CD4-positive, alpha-beta T cell (primary cell): ENCODE data around the gene MRPL44. TPM values are rescaled to one million over a fixed set of nuclear protein-coding genes. Genes with fewer than 3 reads are reported as not detected.

Experiments used
- ATAC-seq: fragments of 200-7000 bp; cut with Tn5 transposase; one replicate; pipeline ENCODE4 v1.10.0; 2022; ENCODE audit warnings: mild to moderate bottlenecking; ENCODE audit not compliant: poor library complexity
- CTCF ChIA-PET: fragments of 350-600 bp; sonication (Branson Sonifier 250); formaldehyde crosslinking; loops from one replicate; lab custom pipeline; 2021; ENCODE audit warnings: antibody characterized with exemption, inconsistent platforms; lab: Charles Lee
- POLR2A ChIA-PET: fragments of 350-600 bp; sonication (Branson Sonifier 250); formaldehyde crosslinking; loops from one replicate; lab custom pipeline; 2021; ENCODE audit warnings: antibody characterized with exemption, inconsistent platforms; lab: Charles Lee
- DNase-seq, 14 experiments: peaks; one replicate each; pipeline ENCODE4 v3.0.0-alpha.2; 2013 to 2020; ENCODE audit warnings: mixed read lengths in 2 of 14
- H3K27ac ChIP-seq, 2 donors: one replicate each; pipeline versions ENCODE4 v1.5.1 to v1.7.0; 2013; ENCODE audit warnings: low read length in 2 of 2, low read depth in 1 of 2, mild to moderate bottlenecking in 1 of 2
- H3K27me3 ChIP-seq, 2 experiments: 1 replicate in 1 of 2; 2 replicates in 1 of 2; pipeline versions ENCODE4 v1.6.1 to v1.7.0; 2013; ENCODE audit warnings: low read length in 2 of 2, control low read depth in 1 of 2, mild to moderate bottlenecking in 1 of 2, moderate library complexity in 1 of 2; ENCODE audit not compliant: insufficient read depth in 2 of 2, control insufficient read depth in 1 of 2
- H3K36me3 ChIP-seq: one replicate; pipeline ENCODE4 v1.6.1; 2013; ENCODE audit warnings: low read length, control low read depth; ENCODE audit not compliant: insufficient read depth
- H3K4me1 ChIP-seq: one replicate; pipeline ENCODE4 v1.6.1; 2013; ENCODE audit warnings: low read length, control low read depth; ENCODE audit not compliant: insufficient read depth
- H3K4me3 ChIP-seq: one replicate; pipeline ENCODE4 v1.5.1; 2013; ENCODE audit warnings: mild to moderate bottlenecking, low read length, moderate library complexity
- H3K9me3 ChIP-seq, 2 experiments: 1 replicate in 1 of 2; 2 replicates in 1 of 2; pipeline versions ENCODE4 v1.6.1 to v1.7.0; 2013; ENCODE audit warnings: low read length in 2 of 2, mild to moderate bottlenecking in 2 of 2, control low read depth in 1 of 2, moderate library complexity in 1 of 2; ENCODE audit not compliant: control insufficient read depth in 1 of 2, insufficient read depth in 1 of 2
- H3K27ac Mint-ChIP-seq: one replicate; pipeline ENCODE4 v1.8.0; 2020; ENCODE audit warnings: mixed read lengths
- H3K27me3 Mint-ChIP-seq: one replicate; pipeline ENCODE4 v1.8.0; 2021; ENCODE audit warnings: mixed read lengths
- H3K36me3 Mint-ChIP-seq: one replicate; pipeline ENCODE4 v1.8.0; 2021; ENCODE audit warnings: low read depth, mixed read lengths
- H3K4me1 Mint-ChIP-seq: one replicate; pipeline ENCODE4 v1.8.0; 2021; ENCODE audit warnings: low read depth, mixed read lengths
- H3K4me3 Mint-ChIP-seq: one replicate; pipeline ENCODE4 v1.8.0; 2020; ENCODE audit warnings: mild to moderate bottlenecking, mixed read lengths
- H3K9me3 Mint-ChIP-seq: one replicate; pipeline ENCODE4 v1.8.0; 2020; ENCODE audit warnings: mixed read lengths
- CTCF ChIP-seq: fragments of 200-600 bp; IDR thresholded peaks from one replicate; pipeline ENCODE4 v1.8.0; 2022; ENCODE audit warnings: antibody characterized with exemption, mild to moderate bottlenecking
- intact Hi-C, 2 experiments: fragments of 100-400 bp; cut with DNase I in 1 of 2; cut with micrococcal nuclease in 1 of 2; formaldehyde crosslinking; loops; one replicate each; pipeline versions ENCODE4 v1.15.1 to v1.9.0; 2023 to 2025; cut with DNase I, micrococcal nuclease
- total RNA-seq, 174 experiments: library from RNA in 2 of 174; stranded (reverse) in 2 of 174; gene quantifications; one replicate each; pipeline ENCODE4 v1.2.3 and lab custom pipeline; 2021 to 2026

The MRPL44 gene
- total RNA-seq, 2 experiments from 2014 or later: 40.0 to 40.1 TPM

GRCh38 chr2:223952280-223952968, 4.8 kb upstream of the MRPL44 start:
- H3K27ac ChIP-seq: no peak overlapping the region
- H3K9me3 ChIP-seq: no peaks in the 10 kb centered on the region
- TF ChIP-seq CTCF: no peak
- no peaks in the 10 kb centered on the region for H3K27me3 Mint-ChIP-seq
- H3K4me1 Mint-ChIP-seq: peaks cover 44% of the 10 kb centered on the region
- H3K4me3 Mint-ChIP-seq: no peak overlapping the region
- H3K27me3 ChIP-seq: no peaks in the 10 kb centered on the region
- peaks cover 4% of the 10 kb centered on the region for H3K36me3 Mint-ChIP-seq
- DNase-seq: no peak
- no peak overlapping the region for H3K27ac Mint-ChIP-seq
- no peak for ATAC-seq
- intact Hi-C loops: loop anchor here (10.0 kb wide), 2 partner anchors 632 to 1092 kb away; partner anchors contain the start of genes CUL3 (in 1 of the 2) and DOCK10 (in 1 of the 2)
- H3K9me3 Mint-ChIP-seq: no peaks in the 10 kb centered on the region
- no peak overlapping the region for H3K4me3 ChIP-seq
- peaks cover 26% of the 10 kb centered on the region for H3K4me1 ChIP-seq
- H3K36me3 ChIP-seq: no peaks in the 10 kb centered on the region
- ChIA-PET CTCF (no interaction called here), POLR2A (no interaction called here)

GRCh38 chr2:223954401-223954800, 2.9 kb upstream of the MRPL44 start:
- peaks cover 19% of the 10 kb centered on the region for H3K36me3 Mint-ChIP-seq

GRCh38 chr2:223956300-223956699, 963 bp upstream of the MRPL44 start:
- no peaks in the 10 kb centered on the region for H3K9me3 ChIP-seq
- intact Hi-C loops: loop anchor here (5.0 to 10.0 kb wide), 6 partner anchors 119 to 1299 kb away; partner anchors contain the start of genes CUL3 (in 2 of the 2), ACSL3 (in 1 of the 2), AP1S3 (in 1 of the 2) and DOCK10 (in 1 of the 2)
- Mint-ChIP-seq H3K4me3 (peak overlapping the region; percentile 80), H3K27ac (peak overlapping the region; percentile 93), H3K4me1 (peaks cover 63% of the 10 kb centered on the region), H3K9me3 (no peaks in the 10 kb centered on the region), H3K36me3 (peaks cover 38% of the 10 kb centered on the region), H3K27me3 (no peaks in the 10 kb centered on the region)
- ATAC-seq (no peak), DNase-seq (no peak)
- H3K36me3 ChIP-seq: peaks cover 19% of the 10 kb centered on the region
- POLR2A ChIA-PET: interaction anchor here (0.9 to 4.8 kb wide), 2 partner anchors 11 to 13 kb away, joined by 5 to 41 read pairs; partner anchors contain the start of gene WDFY1
- H3K27me3 ChIP-seq: no peaks in the 10 kb centered on the region
- H3K4me1 ChIP-seq: peaks cover 25% of the 10 kb centered on the region
- TF ChIP-seq CTCF: no peak
- H3K27ac ChIP-seq: no peak overlapping the region
- no peak overlapping the region for H3K4me3 ChIP-seq
- CTCF ChIA-PET: no interaction called here

More at GRCh38 chr2:223954401-223954800, 2.9 kb upstream of the MRPL44 start:
- Histone ChIP-seq H3K27me3 (no peaks in the 10 kb centered on the region), H3K9me3 (no peaks in the 10 kb centered on the region), H3K4me3 (no peak overlapping the region), H3K27ac (no peak overlapping the region), H3K4me1 (peaks cover 25% of the 10 kb centered on the region), H3K36me3 (peaks cover under 1% of the 10 kb centered on the region)
- Mint-ChIP-seq H3K27me3 (no peaks in the 10 kb centered on the region), H3K4me3 (no peak overlapping the region), H3K4me1 (peaks cover 55% of the 10 kb centered on the region), H3K27ac (no peak overlapping the region), H3K9me3 (no peaks in the 10 kb centered on the region)
- intact Hi-C loops: loop anchor here (10.0 kb wide), 2 partner anchors 630 to 1090 kb away; partner anchors contain the start of genes CUL3 (in 1 of the 2) and DOCK10 (in 1 of the 2)
- ATAC-seq (no peak), DNase-seq (no peak)
- TF ChIP-seq CTCF: no peak
- ChIA-PET POLR2A (interaction anchor here (0.6 to 4.8 kb wide), 2 partner anchors 9 to 25 kb away, joined by 3 to 41 read pairs; partner anchors contain the start of gene WDFY1), CTCF (interaction anchor here (0.6 to 1.3 kb wide), 3 partner anchors 9 to 16 kb away, joined by 3 to 4 read pairs (median 3); partner anchors contain the start of gene WDFY1)
